HG03571 (cell line): ENCODE results near the gene SPATA31A7.
"Not testable (repeated sequence)": the region's sequence is repeated elsewhere in the genome, so short reads cannot be mapped to it uniquely, and the experiment has no call there.

Experiments
- ATAC-seq: cut with Tn5 transposase; IDR thresholded peaks from one replicate; pipeline ENCODE4 v1.9.1; 2021; ENCODE audit not compliant: unreplicated experiment

The SPATA31A7 gene

DNA sequence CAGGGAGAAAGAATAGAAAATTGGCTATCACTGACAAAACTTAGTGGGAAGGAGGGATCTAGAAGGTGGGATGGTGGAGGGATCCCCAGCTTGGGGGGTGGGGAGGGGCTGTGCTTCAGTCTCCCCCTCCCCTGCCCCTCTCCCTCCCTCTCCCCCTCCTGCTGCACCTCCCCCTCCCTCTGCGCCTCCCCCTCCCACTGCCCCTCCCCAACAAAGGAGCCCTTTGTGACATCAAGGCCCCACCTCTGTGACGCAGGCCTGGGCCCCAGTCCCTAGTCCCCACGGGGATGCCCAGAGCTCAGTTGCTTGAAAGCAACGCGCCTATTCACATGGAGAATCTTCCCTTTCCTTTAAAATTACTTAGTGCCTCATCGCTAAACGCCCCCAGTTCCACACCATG, at the start of gene SPATA31A7:
Gene SPATA31A7, plus strand, starts transcription at position 301 of the 400 bp plus-strand sequence. Its CDS starts 29 bp downstream, at position 330.
- ATAC-seq = not testable (repeated sequence)

GRCh38 chr9:61226438-61226837, 36.6 kb downstream of the SPATA31A7 start:
- ATAC-seq = not testable (repeated sequence)
